ENCODE results near the gene NSUN2.
"Not testable (repeated sequence)": the region's sequence is repeated elsewhere in the genome, so short reads cannot be mapped to it uniquely, and the experiment has no call there.

Gene NSUN2

GRCh38 chr5:6581559-6582426 lies 51.1 kb downstream of the NSUN2 start:
- no peak for DNase-seq

DNA sequence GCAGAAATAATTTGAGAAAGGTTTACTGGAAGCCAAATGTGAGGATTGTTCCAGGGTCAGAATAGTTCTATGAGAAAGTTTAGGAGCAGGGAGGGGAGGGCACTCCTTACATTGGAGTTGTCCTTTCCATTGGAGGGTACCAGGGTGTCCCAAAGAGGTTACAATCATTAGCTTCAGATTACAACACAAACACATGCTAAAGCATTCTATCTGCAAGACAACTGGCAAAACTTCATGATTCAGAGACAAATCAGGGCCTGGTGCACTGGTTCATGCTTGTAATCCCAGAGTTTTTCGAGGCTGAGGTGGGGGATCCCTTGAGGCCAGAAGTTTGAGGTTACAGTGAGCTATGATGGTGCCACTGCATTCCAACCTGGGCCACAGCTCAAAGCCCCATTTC lies 51.8 kb downstream of the NSUN2 start:
- DNase-seq, result no peak

GRCh38 chr5:6579535-6579934 lies 53.3 kb downstream of the NSUN2 start:
- no peak for DNase-seq

DNA sequence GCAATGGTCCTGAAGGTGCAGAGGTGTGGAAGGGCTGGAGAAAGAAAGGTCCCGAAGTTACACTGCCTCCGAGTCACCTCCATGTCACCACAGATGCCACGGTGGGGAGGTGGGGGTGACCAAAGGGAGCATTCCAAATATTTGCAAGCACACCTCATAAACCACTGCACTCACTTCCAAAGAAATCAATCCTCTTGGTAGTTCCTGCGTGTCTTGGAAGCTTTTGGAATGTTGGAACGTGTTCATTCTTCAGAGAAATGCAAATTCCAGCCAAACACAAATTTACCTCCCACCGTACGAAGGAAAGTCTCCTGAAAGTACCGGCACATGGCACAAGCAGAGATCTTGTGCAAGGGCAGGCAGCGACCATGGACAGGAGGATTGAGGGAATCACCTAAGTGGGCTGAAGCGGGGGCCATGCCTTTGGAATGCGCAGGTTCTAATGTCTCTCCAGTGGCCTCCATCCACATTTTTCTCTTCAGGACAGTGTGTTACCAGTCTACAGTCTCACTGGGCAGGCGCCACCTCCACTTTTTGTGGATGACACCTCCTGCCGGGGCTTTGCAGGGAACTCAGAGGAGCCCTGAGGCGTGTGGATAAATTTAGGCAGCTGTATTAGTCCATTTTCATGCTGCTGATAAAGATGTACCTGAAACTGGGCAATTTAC lies 54.0 kb downstream of the NSUN2 start:
- no peak for DNase-seq

DNA sequence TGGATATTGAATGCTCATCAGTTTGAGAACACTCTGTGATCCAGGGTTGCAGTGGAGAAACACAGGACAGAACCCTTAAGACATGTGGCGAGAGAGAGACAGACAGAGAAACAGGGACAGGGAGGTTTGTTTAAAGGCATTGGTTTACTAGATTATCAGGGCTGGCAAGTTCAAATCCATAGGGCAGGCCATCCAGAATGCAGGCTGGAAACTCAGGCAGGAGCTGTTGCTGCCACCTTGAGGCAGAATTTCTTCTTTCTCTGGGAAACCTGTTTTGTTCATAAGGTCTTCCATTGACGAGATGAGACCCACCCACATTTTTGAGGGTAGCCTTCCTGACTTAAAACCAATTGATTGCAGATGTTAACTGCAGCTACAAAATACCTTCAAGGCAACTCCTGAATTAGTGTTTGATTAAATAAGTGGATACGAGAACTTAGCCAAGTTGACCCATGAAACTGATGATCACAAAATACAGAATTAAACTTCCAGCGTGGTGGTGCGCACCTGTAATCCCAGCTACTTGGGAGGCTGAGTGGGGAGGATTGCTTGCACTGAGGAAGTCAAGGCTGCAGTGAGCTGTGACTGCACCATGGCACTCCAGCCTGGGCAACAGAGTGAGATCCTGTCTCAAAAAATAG lies 55.9 kb downstream of the NSUN2 start:
- peak; percentile 28 to 45 for DNase-seq

DNA sequence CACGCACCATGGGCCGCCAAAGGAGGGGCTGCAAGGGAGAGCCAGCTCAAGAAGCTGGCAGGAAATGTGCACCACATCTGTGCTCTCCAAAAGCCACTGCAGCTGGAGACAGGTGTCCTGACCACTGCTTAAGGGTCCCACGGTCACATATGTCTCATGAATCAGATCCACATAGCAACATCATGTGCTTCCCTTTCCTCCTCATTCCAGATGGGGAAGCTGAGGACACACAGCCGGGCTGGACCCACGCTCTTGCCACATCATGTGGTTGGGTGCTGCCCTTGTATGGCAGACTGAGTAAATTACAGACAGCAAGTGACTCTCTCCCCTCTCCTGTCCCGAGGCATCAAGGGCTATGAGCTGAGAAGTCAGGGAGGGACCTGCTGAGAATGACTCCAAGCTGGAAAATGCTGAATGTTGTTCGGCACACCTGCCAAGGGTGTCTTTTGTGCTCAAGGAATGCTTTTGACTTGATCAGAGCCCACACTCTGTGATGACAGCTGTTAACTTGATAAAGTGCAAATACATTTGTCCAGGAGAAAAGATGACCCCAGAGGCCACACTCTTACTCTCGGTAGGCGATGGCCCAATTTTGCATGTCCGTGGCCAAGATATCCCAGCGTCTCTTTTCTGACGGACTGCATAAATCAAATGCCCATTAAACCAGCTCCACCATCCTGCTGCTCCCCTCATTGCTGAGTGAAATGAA lies 58.2 kb downstream of the NSUN2 start:
- no peak for DNase-seq

- no peak for DNase-seq
These were observed 58.7 kb downstream of the NSUN2 start for GRCh38 chr5:6574111-6574510.

- no peak for DNase-seq
These were observed 59.2 kb downstream of the NSUN2 start for GRCh38 chr5:6573651-6574101.

- no peak for DNase-seq
These were observed 59.9 kb downstream of the NSUN2 start for GRCh38 chr5:6572825-6573380.

DNA sequence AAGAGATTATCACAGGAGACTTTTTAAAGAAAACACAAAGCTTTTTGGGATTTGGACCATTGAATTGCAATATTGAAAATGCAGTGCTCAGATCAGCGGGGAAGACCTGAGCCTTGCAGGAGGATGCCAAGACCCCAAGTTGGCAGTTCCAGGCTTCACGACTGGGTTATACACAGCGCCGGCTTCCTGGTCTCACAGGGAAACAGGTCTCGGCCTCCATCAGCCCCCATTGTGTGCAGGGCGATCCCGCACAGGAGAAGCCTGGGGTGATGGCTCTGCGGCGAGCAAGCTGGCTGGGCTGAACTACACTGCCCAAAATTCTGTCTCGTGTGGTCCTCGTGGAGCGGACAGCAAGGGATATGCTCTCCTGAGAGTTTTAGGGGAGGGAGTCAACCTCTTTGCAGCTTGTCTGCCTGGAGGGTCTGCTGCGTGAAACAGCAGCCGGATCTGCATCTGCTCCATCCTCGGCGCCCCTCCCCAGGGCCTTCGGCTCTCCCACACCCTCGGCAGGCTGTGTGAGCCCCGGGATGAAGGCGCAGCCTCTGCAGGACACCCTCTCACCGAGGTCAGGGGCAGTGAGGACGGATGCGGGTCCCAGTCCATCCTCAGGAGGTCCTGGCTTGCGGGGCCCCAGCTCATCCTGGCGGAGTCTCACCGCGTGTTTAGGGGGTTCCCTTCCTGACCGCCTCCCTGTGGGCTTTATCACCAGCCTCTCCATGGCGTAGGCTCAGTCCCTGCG lies 60.6 kb downstream of the NSUN2 start:
- no peak for DNase-seq

GRCh38 chr5:6571607-6572006 lies 61.2 kb downstream of the NSUN2 start:
- DNase-seq, result not testable (repeated sequence)

DNA sequence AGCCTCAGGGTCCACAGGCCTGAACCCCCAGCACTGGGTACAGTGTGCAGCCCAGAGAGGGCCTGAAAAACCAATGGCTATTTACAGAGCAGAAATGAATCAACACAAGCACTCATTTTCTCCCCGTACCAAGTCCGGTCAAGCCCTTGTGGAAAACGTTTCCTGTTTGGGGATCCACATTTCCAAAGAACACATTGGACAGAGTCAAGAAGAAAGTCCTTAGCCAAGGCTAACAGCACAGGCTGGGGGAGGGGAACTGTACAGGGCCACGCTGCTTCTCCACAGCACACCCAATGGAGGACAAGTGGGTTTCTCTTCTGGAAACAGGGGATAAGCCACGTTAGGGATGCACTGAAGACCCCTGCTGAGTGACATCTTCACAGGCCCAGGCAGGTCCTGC lies 62.3 kb downstream of the NSUN2 start:
- no peak for DNase-seq

- DNase-seq, result no peak
These were observed 64.0 kb downstream of the NSUN2 start for GRCh38 chr5:6568889-6569288.

- DNase-seq, result no peak
These were observed 64.5 kb downstream of the NSUN2 start for GRCh38 chr5:6568383-6568782.

GRCh38 chr5:6567835-6568234 lies 65.0 kb downstream of the NSUN2 start:
- no peak for DNase-seq

- DNase-seq, result no peak
These were observed 65.8 kb downstream of the NSUN2 start for GRCh38 chr5:6567068-6567467.

GRCh38 chr5:6565492-6565891 lies 67.4 kb downstream of the NSUN2 start:
- no peak for DNase-seq

GRCh38 chr5:6557807-6558575 lies 74.9 kb downstream of the NSUN2 start:
- no peak for DNase-seq

- no peak for DNase-seq
These were observed 76.1 kb downstream of the NSUN2 start for GRCh38 chr5:6556802-6557102.

GRCh38 chr5:6556089-6556801 lies 76.6 kb downstream of the NSUN2 start:
- no peak for DNase-seq

GRCh38 chr5:6554812-6555211 lies 78.0 kb downstream of the NSUN2 start:
- DNase-seq, result no peak

Measured in SW 1271 (cell line).